Endometrial microvascular endothelial cells (primary cell): Measurements from ENCODE around the gene CHRND. TPM values are rescaled to one million over a fixed set of nuclear protein-coding genes. Genes with fewer than 3 reads are reported as not detected.

Source experiments
- in situ Hi-C: cut with HindIII; loops from 2 replicates; pipeline ENCODE4 v1.10.0; 2017; ENCODE audit warnings: low sequenced_read_pairs, low pct_unique_long_range_greater_than_20kb; ENCODE audit errors: inconsistent ontology term
- total RNA-seq: library from RNA; depleted of rRNA; stranded (reverse); fragments of >200 nt; gene quantifications from one replicate; pipeline ENCODE4 v1.2.3, GENCODE V29; 2015; ENCODE audit errors: inconsistent ontology term

The CHRND gene
- total RNA-seq, 1 donor from 2014 or later = not detected

DNA sequence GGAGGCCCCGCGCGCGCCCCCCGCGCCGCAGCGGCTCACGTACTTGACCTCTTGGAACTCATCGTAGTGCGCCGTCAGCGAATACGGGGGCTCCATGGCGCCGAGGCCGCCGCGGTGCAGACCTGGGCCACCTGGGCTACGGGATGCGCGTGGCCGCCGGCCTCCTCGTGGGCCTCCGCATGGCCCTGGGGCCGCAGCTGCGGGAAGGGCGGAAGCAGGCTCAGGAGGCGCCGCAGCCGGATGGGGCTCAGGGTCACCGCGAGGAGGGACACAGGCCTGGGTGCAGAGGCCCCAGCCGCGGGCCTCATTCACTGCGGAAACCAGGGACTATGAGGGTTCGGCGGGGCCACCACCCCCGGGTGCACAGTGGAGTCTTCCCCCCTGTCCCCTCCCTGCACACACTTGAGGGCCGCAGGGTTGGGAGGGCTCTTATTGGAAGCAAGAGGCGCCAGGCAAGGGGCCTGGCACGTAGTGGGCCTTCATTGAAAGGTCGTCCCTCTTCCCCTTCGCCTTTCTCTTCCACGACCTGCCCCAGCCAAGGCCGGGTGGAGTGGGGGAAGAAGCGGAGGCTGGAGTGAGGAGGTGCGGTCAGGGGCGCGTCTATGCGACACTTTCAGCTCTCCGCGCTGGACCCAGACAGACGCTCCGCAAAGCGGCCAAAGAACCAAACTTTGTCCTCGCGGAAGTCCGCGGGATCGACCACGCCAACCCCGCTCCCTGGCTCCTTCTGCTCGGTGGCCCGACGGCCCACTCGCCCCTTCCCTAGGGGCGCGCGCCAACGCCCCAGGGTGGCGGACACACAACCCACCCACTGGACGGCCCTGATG lies 39.2 kb upstream of the CHRND start:
- in situ Hi-C loops = no loop called here

DNA sequence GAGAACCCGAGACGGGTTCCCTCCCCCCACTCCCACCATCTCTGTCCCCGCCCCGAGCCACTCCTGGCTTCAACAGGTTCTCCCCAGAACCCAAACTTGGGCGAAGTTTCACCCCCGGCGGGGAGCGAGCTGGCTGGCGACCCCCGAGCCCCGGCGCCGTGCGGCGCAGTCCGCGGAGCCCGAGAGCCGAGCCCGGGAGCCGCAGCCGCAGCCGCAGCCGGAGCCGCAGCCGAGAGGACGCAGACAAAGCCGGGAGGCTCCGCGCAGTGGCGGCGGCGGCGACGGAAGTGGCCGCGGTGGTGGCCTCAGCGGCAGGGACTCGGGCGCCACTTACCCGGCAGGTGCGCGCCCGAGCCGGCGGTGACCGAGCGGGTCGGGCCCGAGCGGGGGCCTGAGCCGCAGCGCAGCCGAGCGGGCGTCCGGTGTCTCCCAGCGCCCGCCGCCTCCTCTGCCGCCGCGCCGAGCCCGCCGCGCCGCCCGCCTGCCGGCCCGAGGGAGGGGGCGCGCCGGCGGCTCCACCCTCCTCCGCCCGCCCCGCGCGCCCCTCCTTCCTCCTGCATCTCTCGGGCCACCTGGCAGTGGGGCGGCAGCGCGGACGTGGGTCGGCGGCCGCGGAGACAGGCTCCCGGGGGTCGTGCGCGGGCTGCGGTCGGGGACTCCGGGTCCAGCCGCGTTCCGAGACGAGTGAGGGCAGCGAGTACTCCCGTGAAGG lies 38.4 kb upstream of the CHRND start, which contains the start of gene ECEL1:
ECEL1 (minus strand) TSS at position 450 of the 712 bp plus-strand sequence. CDS start 1,181 bp downstream, outside the sequence.
- in situ Hi-C loops = no loop called here

DNA sequence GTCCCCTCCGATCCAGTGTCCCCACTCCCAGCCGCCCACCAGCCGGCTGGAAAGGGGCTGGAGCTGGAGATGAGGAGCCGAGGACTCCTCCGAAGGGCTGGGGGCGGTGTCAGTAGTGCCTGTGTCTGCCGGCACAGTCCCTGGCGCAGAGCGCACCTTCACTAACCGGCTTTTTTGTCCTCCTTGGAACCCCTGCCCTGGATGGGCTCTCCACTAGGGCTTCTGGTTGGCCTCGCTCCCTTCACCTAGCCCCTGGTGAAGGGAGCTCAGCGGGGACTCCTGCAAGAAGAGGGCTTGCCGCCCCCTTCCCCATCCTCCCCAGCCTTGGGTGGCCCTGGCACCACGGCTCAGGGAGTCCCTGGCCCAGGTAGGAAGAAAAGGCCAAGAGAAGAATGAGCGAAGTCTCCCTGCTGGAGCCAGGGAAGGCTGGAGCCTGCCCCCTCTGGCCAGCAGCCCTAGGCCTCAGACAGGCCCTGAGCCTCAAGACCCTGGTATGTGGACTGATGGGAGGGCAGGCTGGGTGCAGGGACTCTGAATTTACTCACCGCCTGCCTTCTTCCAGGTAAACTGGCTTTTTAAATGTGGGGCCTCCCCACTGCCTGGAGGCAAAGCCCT lies 37.8 kb upstream of the CHRND start:
- in situ Hi-C loops = no loop called here

DNA sequence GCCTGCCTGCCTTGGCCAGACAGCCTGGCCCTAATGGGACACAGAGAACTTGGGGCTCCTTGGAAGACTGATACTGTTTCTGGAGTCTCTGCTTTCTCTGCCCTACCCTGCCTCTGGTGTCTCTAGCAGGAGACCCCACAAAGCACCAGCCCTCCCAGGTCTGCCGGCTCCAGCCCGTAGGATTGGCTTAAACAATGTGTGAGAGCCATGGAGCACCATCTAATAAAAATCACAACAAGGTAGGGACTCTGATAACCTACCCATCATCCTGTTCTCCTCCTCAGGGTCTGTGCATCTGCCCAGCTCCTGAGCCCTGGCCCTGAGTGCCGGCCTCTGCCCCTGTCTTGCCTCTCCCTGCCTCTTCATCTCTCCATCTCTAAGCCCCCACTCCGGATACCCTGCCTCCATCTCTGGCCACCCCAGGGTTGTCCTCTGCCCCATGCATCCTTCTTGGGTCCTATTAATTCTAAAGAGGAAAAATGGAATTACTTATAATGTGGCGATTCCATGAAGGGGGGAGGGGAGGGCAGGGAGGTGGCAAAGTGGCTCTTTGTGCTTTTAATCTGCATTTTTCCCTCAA lies 37.1 kb upstream of the CHRND start:
- in situ Hi-C loops = no loop called here

DNA sequence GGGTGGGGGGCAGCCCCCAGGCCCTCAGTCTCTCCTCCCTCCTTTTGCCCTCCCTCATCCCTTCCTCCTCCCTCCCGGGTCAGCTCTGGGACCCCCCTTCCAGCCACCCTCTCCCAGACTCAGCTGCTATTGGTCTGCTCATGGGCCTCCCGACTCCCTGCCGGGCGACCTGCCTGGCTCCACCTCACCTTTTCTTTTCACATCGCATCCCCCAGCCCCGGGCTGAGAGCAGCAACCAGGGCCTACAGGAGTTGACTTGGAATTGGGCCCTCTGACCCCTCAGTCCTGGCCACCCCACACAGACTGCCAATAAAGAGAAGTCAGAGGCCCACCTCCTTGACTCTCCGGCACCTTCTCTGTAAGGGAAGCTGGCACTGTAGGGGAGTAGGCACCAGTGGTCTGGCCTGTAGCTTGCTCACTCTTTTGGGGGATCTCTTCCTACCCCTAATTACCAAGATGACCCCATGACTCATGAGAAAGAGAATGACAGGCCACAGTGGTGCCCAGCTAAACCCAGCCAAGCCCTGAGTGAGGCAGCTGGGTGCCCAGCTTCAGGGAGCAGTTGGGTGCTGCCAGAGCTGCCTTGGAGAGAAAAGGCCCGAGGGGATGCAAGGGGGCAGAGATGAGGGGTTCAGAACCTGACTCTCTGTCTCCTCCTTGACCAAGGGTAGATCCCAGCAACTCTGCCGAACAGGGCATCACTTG lies 36.3 kb upstream of the CHRND start:
- in situ Hi-C loops = no loop called here

DNA sequence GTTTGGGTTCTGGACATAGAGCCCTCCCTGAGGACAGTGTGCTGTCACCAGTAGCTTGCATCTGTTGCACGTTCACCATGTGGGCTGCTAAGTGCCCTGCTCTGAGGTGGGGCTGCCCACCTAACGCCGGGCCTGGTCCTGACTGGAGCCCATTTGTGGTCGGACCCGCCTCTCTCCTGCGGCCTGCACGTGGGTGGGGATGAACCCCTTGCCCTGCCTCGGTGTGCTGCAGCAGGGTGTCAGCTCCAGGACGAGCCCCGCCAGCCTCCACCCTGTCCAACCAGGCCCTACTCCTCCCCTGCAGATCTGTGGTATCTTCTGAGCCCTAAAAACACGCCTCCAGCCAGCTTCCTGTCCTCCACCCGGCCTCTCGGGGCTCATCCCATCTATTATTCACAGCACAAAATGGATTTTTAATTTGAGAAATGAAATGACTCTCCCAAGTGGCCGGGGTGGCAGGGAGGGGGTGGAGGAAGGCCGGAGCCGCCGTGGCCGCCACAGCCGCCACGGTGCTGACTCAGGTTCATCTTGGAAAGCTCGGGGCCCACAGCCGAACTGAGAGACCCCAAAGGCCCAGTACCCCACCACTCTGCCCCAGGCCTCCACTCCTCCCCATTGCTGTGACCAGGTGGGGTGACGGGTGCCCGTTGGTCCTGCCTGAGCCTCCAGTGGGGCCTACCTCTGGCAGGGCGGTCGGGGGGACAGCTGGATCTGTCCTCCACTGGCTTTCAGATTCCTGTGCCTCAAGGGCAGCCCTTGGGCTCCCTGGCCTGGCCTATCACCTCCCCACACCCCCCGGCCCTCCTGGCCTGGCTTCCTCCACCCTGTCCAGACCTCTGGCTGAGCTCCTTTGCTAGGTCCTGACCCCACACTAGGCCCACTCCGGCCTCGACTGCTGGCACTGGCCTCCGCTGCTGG lies 35.5 kb upstream of the CHRND start:
- in situ Hi-C loops = no loop called here

DNA sequence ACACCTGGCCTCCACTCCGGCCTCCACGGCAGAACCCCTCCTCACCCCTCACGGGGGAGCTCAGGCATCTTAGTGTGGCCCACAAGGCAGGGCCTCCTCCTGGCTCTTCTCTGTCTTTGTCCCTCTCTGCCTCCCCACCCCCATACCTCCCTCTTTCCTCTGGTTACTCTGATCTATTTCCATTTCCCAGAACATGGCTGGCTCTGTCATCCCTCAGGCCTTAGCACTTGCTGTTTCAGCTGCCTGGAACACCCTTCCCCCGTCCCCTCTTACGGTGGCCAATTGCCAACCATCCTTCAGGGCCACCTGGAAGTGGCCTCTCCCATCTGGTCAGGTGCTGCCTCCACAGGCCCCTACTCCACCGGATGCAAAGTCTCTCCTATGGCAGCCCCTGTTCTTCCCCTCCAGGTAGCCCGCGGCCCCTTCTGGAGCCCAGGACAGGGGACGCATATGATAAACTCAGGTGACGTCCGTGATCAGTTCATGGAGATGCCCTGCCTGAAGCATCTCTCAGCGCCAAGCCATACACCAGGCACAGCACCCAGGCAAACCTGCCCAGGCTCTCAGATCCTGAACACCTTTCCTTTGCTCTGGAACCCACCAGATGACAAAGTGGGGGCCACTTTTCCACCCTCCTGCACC lies 34.7 kb upstream of the CHRND start:
- in situ Hi-C loops = no loop called here

DNA sequence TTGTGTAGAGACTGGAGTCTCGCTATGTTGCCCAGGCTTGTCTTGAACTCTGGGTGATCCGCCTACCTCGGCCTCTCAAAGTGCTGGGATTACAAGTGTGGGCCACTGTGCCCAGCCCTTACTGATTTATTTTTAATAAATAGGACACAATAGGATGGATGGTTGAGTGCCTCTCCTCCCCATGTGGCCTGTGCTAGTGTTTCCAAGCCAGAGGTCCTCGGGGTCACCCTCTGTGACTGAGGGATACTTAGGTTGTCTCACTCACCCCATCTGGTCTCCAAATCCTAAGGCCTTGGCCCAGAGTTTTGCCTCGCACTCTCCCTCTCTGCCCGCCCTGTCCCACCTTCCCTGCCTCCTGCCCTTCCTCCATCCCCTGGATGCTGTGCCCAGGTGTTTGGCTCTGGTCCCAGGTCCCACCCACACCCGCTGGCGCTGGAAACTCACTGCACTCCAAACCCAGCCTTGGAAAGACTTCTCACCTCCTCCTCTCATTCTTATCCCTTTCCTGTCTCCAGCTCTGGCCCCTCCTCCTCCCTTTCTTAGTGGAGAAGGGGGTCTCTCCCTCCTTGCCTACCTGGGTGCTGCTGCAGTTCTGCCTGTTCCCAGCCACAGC lies 33.6 kb upstream of the CHRND start:
- in situ Hi-C loops = no loop called here

DNA sequence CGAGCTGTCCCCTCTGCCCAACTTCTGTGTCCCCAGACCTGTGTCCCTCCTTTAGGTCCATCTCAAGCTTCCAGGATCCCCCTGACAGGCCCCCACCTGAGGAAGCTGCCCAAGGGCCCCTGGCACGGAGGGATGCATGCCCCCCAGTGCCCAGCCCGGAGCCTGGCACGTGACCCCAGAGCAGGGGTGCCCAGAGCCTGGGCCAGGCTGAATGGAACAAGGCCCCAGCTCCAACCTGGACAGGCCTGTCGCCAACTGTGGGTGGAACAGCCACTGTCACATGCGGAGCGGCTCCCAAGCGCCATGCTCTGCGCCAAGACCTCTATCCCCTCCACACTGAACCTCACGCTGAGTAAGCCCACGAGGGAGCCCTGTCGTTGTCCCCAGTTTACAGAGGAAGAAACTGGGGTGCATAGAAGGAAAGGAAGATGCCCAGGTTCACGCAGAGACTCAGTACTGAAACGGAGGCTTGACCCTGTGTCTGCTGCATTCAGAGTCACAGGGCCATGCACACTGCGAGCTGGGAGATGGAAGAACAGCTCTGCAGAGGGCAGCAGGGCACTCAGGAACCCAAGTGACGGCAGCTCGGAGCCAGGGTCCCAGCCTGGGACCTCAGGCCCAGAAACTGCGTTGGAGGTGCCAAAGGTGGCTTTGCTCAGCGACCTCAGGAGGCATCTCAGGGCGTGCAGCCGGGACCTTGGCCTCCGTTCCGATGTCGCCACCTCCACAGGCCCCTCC lies 32.8 kb upstream of the CHRND start:
- in situ Hi-C loops = no loop called here

DNA sequence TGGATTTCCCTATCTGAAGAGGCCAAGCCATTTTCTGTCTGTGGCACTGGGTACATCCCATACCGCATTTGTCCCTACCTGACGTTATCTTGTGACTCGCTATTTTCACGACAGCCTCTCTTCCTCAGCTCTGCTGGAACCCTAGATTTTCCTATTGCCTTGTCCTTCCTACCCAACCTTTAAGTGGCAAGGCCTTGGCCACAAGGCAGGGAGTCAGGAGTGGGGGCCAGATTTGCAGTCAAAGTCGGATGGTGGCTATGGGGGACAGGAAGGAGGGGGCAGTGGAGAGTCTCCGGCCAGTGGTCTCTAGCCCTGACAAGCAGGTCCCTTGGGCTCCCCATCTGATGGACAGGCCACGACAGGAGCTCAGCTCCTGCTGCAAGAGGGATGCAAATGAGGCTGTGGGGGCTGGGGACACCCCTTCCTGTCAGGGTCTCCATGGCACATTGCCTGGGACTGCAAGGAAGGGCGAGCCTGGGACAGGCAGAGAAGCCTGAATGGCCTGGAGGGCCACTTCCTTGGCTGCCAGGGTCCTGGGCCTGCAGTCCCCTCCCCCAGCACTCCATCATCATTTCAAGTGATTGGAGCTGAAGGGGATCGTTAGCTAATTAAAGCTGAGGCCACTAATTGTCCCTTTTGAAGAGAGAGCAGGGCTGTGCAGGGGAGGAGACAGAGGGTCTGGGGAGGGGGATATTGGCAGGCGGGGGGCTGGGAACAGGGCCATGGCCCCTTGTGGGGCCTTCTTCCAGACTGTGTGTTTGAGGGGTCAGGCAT lies 32.1 kb upstream of the CHRND start:
- in situ Hi-C loops = no loop called here

DNA sequence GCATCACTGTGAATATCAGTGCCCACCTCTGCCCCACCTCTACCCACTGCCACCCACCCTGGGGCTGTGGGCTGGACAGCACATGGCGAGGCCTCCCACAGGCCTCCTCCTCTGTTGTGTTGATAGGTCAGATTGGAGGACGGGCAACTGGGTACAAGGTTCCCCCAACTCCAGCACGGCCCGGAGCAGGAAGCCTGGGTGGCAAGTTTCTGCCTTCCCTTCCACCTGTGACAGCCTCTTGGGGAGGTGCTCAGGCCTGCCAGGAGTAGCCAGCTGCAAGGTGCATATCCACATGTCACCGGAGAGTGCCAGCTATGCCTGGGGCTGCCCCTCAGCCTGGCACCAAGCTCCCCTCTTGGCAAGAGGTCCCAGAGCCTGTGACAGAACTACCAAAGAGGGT lies 31.4 kb upstream of the CHRND start:
- in situ Hi-C loops = no loop called here

DNA sequence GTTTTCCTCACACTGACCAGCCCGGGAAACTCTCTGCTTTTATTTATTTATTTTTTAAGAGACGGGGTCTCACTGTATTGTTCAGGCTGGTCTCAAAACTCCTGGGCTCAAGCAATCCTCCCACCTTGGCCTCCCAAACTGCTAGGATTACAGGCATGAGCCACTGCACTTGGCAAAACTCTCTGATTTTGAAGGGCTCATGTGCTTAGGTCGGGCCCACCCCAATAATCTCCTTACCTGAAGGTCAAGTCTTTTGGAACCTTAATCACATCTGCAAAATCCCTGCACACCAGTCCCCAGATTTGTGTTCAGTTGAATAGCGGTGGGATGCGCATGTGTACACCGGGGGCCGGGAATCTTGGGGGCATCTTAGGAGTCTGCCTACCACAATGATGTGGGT lies 30.7 kb upstream of the CHRND start:
- in situ Hi-C loops = no loop called here

DNA sequence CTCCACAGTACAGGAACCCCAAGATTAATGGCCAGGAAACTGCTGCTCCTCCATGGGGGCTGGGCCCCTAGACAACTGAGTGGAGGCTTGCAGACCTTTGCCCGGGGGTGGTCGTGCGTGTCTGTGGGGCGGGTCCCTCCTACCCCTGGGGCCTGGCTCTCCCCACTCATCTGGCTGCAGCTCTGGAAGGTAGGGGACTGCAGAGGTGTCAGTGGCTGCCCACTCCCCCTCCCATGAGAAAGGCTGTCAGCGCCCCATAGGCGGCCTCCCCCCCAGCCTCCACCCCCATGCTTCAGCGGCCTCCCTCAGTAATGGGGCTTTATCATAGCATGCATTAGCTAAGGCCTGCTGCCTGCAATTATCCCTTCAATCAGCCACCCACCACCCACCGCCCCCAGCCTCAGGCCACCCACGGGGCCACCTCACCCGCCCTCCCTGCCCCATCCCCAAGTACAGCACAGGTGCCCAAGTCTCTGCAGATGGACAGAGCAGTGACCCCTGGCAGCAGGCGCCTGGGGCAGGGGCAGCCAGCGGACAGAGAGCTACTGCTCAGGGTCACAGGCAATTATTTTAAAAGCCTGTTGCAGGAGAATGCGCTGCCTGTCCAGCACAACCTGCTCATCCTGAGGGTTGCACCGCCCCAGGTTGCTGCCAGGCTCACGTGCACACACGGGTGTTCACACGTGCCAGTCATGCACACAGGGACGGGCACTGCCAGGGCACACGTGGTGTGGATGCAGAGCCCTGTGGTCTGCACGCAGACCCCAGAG lies 29.3 kb upstream of the CHRND start:
- in situ Hi-C loops = no loop called here

DNA sequence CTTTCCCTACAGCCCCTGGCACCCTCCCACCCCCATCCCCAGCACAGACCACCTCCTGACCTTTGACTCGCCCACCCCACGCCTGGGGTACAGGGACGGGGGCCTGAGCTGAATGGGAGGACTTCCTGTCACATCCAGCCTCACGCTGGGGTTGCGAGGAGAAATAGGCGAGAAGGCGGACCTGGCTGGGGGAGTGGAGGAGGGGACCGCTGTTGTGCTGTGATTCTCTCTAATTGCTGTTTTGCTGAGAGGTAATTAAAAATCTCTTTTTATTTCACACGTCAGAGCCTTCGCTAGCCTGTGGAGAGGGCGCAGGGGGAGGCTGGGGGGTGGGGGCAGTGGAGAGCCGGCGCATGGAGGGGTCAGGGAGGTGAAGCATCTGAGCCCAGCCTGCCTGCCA lies 28.6 kb upstream of the CHRND start:
- in situ Hi-C loops = no loop called here

DNA sequence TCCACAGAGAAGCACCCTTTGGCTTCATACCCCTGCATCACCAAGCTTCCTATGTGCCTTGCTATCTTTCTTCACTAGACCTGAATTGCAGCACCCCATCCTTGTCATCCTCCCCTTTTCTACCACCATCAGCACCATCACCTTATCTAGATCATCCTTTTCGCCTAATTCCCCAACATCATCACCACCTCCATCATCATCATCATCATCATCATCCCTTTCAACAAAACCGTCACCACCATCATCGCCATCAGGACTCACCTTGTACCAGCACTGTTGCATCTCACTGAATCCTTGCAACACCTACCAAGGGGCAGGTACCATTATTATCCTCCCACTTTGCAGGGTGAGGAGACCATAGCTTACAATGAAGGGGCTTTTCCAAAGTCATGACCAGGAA lies 27.5 kb upstream of the CHRND start:
- in situ Hi-C loops = no loop called here
